Chondrocyte (in vitro differentiated cells): ENCODE measurements around the gene PAQR7. TPM values are rescaled to one million over a fixed set of nuclear protein-coding genes. Genes with fewer than 3 reads are reported as not detected.

Experiments
- DNase-seq: peaks from one replicate; pipeline ENCODE4 v3.0.0; 2021; ENCODE audit warnings: mixed read lengths, low spot score
- H3K27ac Mint-ChIP-seq: one replicate; pipeline ENCODE4 v1.8.0; 2021; ENCODE audit warnings: mild to moderate bottlenecking, moderate library complexity, mixed read lengths; ENCODE audit not compliant: unreplicated experiment
- H3K27me3 Mint-ChIP-seq: 2 replicates; pipeline ENCODE4 v1.8.0; 2021; ENCODE audit warnings: low read depth, mixed read lengths
- H3K36me3 Mint-ChIP-seq: 2 replicates; pipeline ENCODE4 v1.8.0; 2021; ENCODE audit warnings: low read depth, mixed read lengths
- H3K4me1 Mint-ChIP-seq: 2 replicates; pipeline ENCODE4 v1.8.0; 2021; ENCODE audit warnings: low read depth, mild to moderate bottlenecking, mixed read lengths
- H3K4me3 Mint-ChIP-seq: one replicate; pipeline ENCODE4 v1.8.0; 2021; ENCODE audit warnings: mild to moderate bottlenecking, moderate library complexity, mixed read lengths; ENCODE audit not compliant: unreplicated experiment
- H3K9me3 Mint-ChIP-seq: 2 replicates; pipeline ENCODE4 v1.8.0; 2021; ENCODE audit warnings: low read depth, mixed read lengths
- CTCF ChIP-seq: fragments of 200-600 bp; sonication (generic); IDR thresholded peaks from 2 replicates; pipeline ENCODE4 v1.5.0; 2021; ENCODE audit warnings: antibody characterized with exemption, mild to moderate bottlenecking, moderate library complexity
- total RNA-seq: library from RNA; stranded (reverse); gene quantifications from 3 replicates; pipeline ENCODE4 v1.2.1, GENCODE V29; 2021

The PAQR7 gene
- total RNA-seq, 1 donor from 2014 or later, result 15.1 TPM

GRCh38 chr1:25885602-25886001 lies 10.1 kb upstream of the PAQR7 start:
- H3K4me3 Mint-ChIP-seq, result no peak overlapping the region
- no peak for DNase-seq
- H3K36me3 Mint-ChIP-seq, result peaks cover 2% of the 10 kb centered on the region
- H3K9me3 Mint-ChIP-seq, result no peaks in the 10 kb centered on the region
- no peaks in the 10 kb centered on the region for H3K27me3 Mint-ChIP-seq
- TF ChIP-seq CTCF, result no peak
- peaks cover 13% of the 10 kb centered on the region for H3K4me1 Mint-ChIP-seq
- H3K27ac Mint-ChIP-seq, result no peak overlapping the region

DNA sequence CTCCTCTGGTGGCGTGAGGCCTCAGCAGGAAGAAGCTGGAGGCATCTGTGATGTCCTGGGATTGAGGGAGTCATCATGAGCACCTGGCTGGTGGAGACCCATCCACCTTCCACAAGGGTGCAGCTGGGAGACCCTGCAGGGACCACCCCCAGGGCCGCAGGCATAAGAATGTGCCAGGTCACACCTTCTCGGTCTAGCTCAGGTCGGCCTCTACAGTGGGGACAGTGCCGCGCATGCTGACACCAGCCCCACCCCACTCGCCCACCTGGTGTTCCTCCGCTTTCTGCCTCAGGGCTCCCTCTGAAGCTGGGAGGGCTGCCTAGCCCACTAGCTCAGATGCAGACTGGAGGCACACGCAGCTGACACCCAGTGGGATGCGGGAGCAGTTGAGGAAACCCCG lies 5.8 kb upstream of the PAQR7 start:
- Mint-ChIP-seq H3K4me1 (peaks cover under 1% of the 10 kb centered on the region), H3K36me3 (no peaks in the 10 kb centered on the region), H3K27ac (no peak overlapping the region), H3K27me3 (no peaks in the 10 kb centered on the region), H3K4me3 (no peak overlapping the region), H3K9me3 (no peaks in the 10 kb centered on the region)
- no peak for DNase-seq
- TF ChIP-seq CTCF, result no peak

DNA sequence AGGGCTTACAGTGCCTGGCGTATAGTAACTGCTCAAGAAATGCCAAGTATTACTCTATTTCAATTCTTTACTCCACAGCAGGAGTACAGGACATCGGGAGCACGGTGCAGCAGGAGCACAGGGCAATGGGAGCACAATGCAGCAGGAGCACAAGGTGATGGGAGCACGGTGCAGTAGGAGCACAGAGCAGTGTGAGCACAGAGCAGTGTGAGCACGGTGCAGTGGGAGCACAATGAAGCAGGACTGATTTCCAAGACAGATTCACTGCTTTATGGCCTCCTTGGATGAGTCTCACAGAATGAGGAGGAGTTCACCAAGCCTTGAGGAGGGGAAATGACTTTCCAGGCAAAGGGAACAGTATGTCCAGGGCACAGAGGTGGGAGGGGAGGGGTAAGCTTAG lies 5.0 kb upstream of the PAQR7 start:
- Mint-ChIP-seq H3K9me3 (no peaks in the 10 kb centered on the region), H3K4me1 (peaks cover 4% of the 10 kb centered on the region), H3K27me3 (no peaks in the 10 kb centered on the region), H3K27ac (no peak overlapping the region), H3K36me3 (no peaks in the 10 kb centered on the region), H3K4me3 (no peak overlapping the region)
- no peak for TF ChIP-seq CTCF
- no peak for DNase-seq

DNA sequence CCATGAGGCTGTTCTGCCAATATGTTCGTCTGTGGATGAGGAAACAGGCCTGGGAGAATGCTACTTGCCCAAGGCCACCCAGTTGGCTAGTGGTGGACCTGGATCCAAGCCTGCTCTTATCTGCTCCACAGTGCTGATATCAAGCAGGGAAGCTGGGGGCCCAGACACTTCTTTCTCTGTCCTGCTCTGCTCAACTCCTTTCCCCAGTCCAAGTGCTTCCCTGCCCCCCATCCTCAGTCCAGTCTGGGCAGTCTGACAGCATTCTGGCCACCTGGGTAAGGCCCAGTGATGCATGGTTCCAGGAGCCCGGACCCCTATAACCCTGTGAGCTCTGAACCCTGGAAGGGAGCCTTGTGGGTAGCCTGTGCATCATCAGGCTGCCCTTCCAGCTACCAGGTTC lies 4.2 kb upstream of the PAQR7 start:
- no peaks in the 10 kb centered on the region for H3K36me3 Mint-ChIP-seq
- no peak overlapping the region for H3K4me3 Mint-ChIP-seq
- H3K9me3 Mint-ChIP-seq, result no peaks in the 10 kb centered on the region
- peaks cover 9% of the 10 kb centered on the region for H3K4me1 Mint-ChIP-seq
- H3K27me3 Mint-ChIP-seq, result no peaks in the 10 kb centered on the region
- no peak for TF ChIP-seq CTCF
- DNase-seq, result no peak
- no peak overlapping the region for H3K27ac Mint-ChIP-seq

GRCh38 chr1:25878690-25879089 lies 3.2 kb upstream of the PAQR7 start:
- Mint-ChIP-seq H3K4me1 (peaks cover 16% of the 10 kb centered on the region), H3K27ac (no peak overlapping the region), H3K36me3 (no peaks in the 10 kb centered on the region), H3K27me3 (no peaks in the 10 kb centered on the region), H3K9me3 (no peaks in the 10 kb centered on the region), H3K4me3 (no peak overlapping the region)
- no peak for TF ChIP-seq CTCF
- DNase-seq, result no peak
